ENCODE data around the gene IARS1. TPM values are rescaled to one million over a fixed set of nuclear protein-coding genes. Genes with fewer than 3 reads are reported as not detected.

IARS1 gene
- total RNA-seq, 1 donor from 2014 or later, result 63.8 TPM

DNA sequence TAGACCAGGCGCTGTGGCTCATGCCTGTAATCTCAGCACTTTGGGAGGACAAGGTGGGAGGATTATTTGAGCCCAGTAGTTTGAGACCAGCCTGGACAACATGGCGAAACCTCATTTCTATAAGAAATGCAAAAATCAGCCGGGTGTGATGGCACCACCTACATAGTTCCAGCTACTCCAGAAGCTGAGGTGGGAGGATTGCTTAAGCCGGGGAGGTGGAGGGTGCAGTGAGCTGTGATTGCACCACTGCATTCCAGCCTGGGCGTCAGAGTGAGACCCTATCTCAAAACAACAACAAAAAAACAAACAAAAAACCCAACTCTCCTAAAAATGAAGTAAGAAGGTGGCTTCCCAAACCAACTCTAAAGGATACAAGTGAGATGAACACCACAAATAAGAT is 23.0 kb downstream of the IARS1 start:
- Histone ChIP-seq H3K4me3 (no peak overlapping the region), H3K36me3 (peaks cover 0 to 87% of the 10 kb centered on the region in 2 donors), H3K27me3 (no peaks in the 10 kb centered on the region), H3K4me1 (no peaks in the 10 kb centered on the region), H3K27ac (no peak overlapping the region), H3K9me3 (no peaks in the 10 kb centered on the region)
- DNase-seq (ENCODE audit: extremely low spot score in 2 of 2), result no peak
- TF ChIP-seq, protein P1, sequence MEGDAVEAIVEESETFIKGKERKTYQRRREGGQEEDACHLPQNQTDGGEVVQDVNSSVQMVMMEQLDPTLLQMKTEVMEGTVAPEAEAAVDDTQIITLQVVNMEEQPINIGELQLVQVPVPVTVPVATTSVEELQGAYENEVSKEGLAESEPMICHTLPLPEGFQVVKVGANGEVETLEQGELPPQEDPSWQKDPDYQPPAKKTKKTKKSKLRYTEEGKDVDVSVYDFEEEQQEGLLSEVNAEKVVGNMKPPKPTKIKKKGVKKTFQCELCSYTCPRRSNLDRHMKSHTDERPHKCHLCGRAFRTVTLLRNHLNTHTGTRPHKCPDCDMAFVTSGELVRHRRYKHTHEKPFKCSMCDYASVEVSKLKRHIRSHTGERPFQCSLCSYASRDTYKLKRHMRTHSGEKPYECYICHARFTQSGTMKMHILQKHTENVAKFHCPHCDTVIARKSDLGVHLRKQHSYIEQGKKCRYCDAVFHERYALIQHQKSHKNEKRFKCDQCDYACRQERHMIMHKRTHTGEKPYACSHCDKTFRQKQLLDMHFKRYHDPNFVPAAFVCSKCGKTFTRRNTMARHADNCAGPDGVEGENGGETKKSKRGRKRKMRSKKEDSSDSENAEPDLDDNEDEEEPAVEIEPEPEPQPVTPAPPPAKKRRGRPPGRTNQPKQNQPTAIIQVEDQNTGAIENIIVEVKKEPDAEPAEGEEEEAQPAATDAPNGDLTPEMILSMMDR (IDR thresholded peaks at IDR 0.05), result no peak
- intact Hi-C loops (cut with DNase I), result no loop called here

DNA sequence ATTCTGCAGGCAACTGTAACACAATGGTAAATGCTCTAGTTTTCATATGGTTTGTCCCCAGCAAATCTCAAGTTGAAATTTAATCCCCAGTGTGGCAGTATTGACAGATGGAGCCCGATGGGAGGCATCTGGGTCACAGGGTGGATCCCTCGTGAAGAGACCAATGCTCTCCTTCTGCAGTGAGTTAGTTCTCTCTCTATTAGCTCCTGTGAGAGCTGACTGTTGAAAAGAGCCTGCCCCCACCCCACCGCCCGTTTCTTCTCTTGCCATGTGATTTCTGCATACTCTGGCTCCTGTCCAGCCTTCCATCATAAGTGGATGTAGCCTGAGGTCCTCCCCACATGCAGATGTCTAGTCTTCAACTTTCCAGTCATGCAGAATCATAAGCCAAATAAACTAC is 27.0 kb downstream of the IARS1 start:
- no peak for DNase-seq (ENCODE audit: extremely low spot score in 2 of 2)
- H3K4me1 ChIP-seq, result no peaks in the 10 kb centered on the region
- no peak for TF ChIP-seq POLR2A (IDR thresholded peaks at IDR 0.05)
- TF ChIP-seq, protein P1 (IDR thresholded peaks at IDR 0.05), result no peak
- TF ChIP-seq POLR2AphosphoS5 (IDR thresholded peaks at IDR 0.05; ENCODE audit: insufficient read depth in 1 of 2, low read depth in 1 of 2), result no peak
- H3K27ac ChIP-seq, result no peak overlapping the region
- peaks cover 0 to 97% of the 10 kb centered on the region in 2 donors for H3K36me3 ChIP-seq
- H3K4me3 ChIP-seq, result no peak overlapping the region
- H3K9me3 ChIP-seq, result no peaks in the 10 kb centered on the region
- intact Hi-C loops (cut with DNase I), result no loop called here
- H3K27me3 ChIP-seq, result no peaks in the 10 kb centered on the region

DNA sequence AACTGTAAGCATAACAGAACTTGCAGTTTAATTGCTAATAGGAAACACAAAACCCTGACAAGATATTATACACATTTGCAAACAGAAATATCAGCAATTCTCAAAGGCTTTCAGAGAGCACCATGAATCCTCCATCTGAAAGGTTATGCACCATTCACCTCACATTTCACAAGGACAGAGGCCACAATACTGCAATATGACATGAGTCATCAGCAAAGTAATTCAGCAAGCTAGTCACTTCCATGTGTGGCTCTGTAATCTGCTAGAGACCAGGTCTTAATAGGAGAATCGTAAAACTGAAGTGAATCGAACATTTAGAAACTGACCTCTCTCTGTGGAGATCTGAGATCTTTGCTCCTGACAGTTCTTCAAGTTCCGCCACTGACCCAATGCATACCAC is 28.3 kb downstream of the IARS1 start:
- H3K36me3 ChIP-seq, result peaks cover 6 to 97% of the 10 kb centered on the region in 2 donors

DNA sequence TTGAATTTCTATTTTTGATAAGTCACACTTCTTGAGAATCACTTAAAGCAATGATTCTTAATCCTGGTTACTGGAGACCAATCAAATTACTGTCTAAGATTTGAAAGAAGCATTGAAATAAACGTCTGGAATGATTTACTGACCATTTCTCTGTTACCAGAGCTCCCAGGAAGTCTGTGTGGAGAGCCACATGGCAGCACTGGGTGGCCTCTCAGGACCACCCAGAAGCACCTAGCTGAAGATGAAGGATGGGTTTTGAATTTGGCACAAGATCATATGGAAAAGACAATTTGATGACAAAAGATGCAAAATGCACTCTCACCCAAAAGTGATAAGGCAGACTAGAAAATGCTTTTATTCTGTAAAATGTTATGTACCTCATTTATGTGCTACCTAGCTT is 30.4 kb downstream of the IARS1 start:
- Histone ChIP-seq H3K4me1 (no peaks in the 10 kb centered on the region), H3K4me3 (no peak overlapping the region), H3K36me3 (peaks cover 6 to 96% of the 10 kb centered on the region in 2 donors), H3K27ac (no peak overlapping the region), H3K27me3 (no peaks in the 10 kb centered on the region), H3K9me3 (no peaks in the 10 kb centered on the region)
- intact Hi-C loops (cut with DNase I), result no loop called here
- no peak for TF ChIP-seq POLR2AphosphoS5 (IDR thresholded peaks at IDR 0.05; ENCODE audit: insufficient read depth in 1 of 2, low read depth in 1 of 2)
- TF ChIP-seq, protein P1 (IDR thresholded peaks at IDR 0.05), result no peak
- TF ChIP-seq POLR2A (IDR thresholded peaks at IDR 0.05), result no peak
- no peak for DNase-seq (ENCODE audit: extremely low spot score in 2 of 2)

More for the DNA sequence above, 28.3 kb downstream of the IARS1 start:
- Histone ChIP-seq H3K27me3 (no peaks in the 10 kb centered on the region), H3K9me3 (no peaks in the 10 kb centered on the region), H3K27ac (no peak overlapping the region), H3K4me3 (no peak overlapping the region), H3K4me1 (no peaks in the 10 kb centered on the region)
- TF ChIP-seq POLR2AphosphoS5 (IDR thresholded peaks at IDR 0.05; ENCODE audit: insufficient read depth in 1 of 2, low read depth in 1 of 2) (no peak), POLR2A (IDR thresholded peaks at IDR 0.05) (no peak)
- TF ChIP-seq, protein P1 (IDR thresholded peaks at IDR 0.05), result no peak
- intact Hi-C loops (cut with DNase I), result no loop called here
- DNase-seq (ENCODE audit: extremely low spot score in 2 of 2), result no peak

DNA sequence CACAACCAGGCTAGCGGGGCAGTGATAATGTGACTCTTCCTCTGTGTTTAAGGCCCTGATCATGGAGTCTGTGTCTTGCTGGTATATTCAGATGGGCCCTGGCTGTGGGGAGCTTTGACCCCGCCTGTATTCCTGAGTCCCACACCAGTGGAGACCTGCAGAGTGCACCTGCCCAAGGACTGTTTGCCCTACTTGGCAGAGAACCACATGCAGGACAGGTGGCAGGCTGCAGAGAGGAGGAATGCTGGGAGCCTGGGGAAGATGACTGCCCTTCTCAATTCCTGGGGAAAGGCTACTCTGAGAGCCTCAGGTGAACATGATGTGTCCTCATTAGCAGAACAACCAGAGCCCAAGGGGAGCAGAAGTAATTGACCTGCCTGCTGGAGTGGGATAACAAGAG is 36.2 kb downstream of the IARS1 start:
- H3K36me3 ChIP-seq, result peaks cover 6 to 95% of the 10 kb centered on the region in 2 donors
- no peak for DNase-seq (ENCODE audit: extremely low spot score in 2 of 2)

More for the DNA sequence above, 36.2 kb downstream of the IARS1 start:
- no peaks in the 10 kb centered on the region for H3K9me3 ChIP-seq
- intact Hi-C loops (cut with DNase I), result no loop called here
- H3K4me1 ChIP-seq, result no peaks in the 10 kb centered on the region
- TF ChIP-seq POLR2A (IDR thresholded peaks at IDR 0.05) (no peak), POLR2AphosphoS5 (IDR thresholded peaks at IDR 0.05; ENCODE audit: insufficient read depth in 1 of 2, low read depth in 1 of 2) (no peak)
- TF ChIP-seq, protein P1 (IDR thresholded peaks at IDR 0.05), result no peak
- no peak overlapping the region for H3K27ac ChIP-seq
- no peaks in the 10 kb centered on the region for H3K27me3 ChIP-seq
- H3K4me3 ChIP-seq, result no peak overlapping the region

Measured in vagina (tissue), 2 donors.